ENCODE measurements around the gene SLC36A4.

DNA sequence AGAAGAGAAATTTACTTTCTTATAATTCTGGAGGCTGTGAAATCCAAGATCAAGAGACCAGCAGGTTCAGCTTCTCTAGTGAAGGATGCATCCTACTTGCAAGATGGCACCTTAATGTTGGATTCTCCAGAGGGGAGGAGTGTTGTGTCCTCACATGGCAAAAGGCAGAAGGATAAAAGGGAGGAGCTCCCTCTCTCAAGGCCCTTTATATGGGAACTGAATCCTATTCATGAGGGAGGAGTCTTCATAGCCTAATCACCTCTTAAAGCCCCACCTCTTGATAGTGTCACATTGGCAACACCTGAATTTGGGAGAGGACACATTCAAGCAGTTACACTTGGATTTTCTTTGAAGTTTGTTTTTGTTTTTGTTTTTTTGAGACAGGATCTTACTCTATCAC lies 79.5 kb downstream of the SLC36A4 start:
- TF ChIP-seq, protein P1, sequence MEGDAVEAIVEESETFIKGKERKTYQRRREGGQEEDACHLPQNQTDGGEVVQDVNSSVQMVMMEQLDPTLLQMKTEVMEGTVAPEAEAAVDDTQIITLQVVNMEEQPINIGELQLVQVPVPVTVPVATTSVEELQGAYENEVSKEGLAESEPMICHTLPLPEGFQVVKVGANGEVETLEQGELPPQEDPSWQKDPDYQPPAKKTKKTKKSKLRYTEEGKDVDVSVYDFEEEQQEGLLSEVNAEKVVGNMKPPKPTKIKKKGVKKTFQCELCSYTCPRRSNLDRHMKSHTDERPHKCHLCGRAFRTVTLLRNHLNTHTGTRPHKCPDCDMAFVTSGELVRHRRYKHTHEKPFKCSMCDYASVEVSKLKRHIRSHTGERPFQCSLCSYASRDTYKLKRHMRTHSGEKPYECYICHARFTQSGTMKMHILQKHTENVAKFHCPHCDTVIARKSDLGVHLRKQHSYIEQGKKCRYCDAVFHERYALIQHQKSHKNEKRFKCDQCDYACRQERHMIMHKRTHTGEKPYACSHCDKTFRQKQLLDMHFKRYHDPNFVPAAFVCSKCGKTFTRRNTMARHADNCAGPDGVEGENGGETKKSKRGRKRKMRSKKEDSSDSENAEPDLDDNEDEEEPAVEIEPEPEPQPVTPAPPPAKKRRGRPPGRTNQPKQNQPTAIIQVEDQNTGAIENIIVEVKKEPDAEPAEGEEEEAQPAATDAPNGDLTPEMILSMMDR (IDR thresholded peaks at IDR 0.05 in 4 of 5, conservative IDR thresholded peaks at IDR 0.05 in 1 of 5), result no peak
- no peak for TF ChIP-seq POLR2A (IDR thresholded peaks at IDR 0.05)
